Measurements from ENCODE around the gene ATIC.

- TF ChIP-seq ZNF24 (tag by site-specific recombination; IDR thresholded peaks at IDR 0.05), result no peak
- TF ChIP-seq, protein P1, sequence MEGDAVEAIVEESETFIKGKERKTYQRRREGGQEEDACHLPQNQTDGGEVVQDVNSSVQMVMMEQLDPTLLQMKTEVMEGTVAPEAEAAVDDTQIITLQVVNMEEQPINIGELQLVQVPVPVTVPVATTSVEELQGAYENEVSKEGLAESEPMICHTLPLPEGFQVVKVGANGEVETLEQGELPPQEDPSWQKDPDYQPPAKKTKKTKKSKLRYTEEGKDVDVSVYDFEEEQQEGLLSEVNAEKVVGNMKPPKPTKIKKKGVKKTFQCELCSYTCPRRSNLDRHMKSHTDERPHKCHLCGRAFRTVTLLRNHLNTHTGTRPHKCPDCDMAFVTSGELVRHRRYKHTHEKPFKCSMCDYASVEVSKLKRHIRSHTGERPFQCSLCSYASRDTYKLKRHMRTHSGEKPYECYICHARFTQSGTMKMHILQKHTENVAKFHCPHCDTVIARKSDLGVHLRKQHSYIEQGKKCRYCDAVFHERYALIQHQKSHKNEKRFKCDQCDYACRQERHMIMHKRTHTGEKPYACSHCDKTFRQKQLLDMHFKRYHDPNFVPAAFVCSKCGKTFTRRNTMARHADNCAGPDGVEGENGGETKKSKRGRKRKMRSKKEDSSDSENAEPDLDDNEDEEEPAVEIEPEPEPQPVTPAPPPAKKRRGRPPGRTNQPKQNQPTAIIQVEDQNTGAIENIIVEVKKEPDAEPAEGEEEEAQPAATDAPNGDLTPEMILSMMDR (tag by site-specific recombination; IDR thresholded peaks at IDR 0.05), result no peak
Measured at GRCh38 chr2:215394102-215394805, 82.4 kb downstream of the ATIC start.
